Endometrial microvascular endothelial cells (primary cell): ENCODE results near the gene ZNF205. TPM values are rescaled to one million over a fixed set of nuclear protein-coding genes. Genes with fewer than 3 reads are reported as not detected.

ENCODE experiments used
- in situ Hi-C: cut with HindIII; loops from 2 replicates; pipeline ENCODE4 v1.10.0; 2017; ENCODE audit warnings: low sequenced_read_pairs, low pct_unique_long_range_greater_than_20kb; ENCODE audit errors: inconsistent ontology term
- total RNA-seq: library from RNA; depleted of rRNA; stranded (reverse); fragments of >200 nt; gene quantifications from one replicate; pipeline ENCODE4 v1.2.3, GENCODE V29; 2015; ENCODE audit errors: inconsistent ontology term

Gene ZNF205
- total RNA-seq, 1 donor from 2014 or later, result 16.2 TPM

GRCh38 chr16:3098459-3099394 is 13.7 kb upstream of the ZNF205 start, which contains the start of gene ZSCAN10:
Gene ZSCAN10, minus strand, starts transcription at chr16:3099294. Its CDS starts 6,357 bp downstream, at chr16:3092937.
- in situ Hi-C loops, result no loop called here

- in situ Hi-C loops, result no loop called here
Observed at GRCh38 chr16:3099395-3099731, 13.0 kb upstream of the ZNF205 start.

DNA sequence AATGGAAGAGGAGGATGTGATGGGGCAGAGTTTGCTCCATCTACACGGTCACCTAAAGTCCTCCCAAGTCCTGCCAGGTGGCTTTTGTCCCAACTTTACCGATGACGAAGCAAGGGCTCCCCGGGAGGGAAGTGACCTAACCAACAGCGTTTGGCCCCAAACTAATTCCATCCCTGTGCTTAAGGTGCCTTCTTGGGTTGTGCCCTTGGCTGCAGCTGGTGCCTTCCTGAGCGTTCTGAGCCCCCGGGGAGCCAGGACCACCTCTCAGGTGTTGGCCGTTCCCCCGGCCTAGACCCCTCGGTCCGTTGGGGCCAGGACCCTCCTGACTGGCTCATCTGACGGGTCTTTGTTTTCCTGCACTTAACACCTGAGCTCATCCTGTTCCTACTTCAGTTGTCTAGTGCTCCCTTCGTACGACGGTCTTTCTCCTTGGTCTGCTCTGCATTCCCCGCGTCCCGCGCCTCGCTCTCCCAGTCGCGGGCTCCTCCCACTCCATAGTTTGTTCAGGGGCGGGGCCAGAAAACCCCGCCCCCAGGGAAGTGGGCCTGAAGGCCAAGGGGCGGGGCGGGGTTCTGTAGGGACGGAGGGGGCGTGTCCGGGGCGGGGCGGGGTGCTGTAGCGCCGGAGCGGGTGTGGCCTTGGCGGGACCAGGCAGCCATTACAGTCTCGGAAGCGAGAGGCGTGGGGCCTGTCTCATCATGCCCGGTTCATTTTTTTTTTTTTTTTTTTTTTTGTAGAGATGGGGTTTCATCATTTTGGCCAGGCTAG is 12.5 kb upstream of the ZNF205 start:
- in situ Hi-C loops, result no loop called here

GRCh38 chr16:3101018-3101840 is 11.2 kb upstream of the ZNF205 start:
- in situ Hi-C loops, result no loop called here

GRCh38 chr16:3101841-3102470 is 10.4 kb upstream of the ZNF205 start:
- in situ Hi-C loops, result no loop called here

- in situ Hi-C loops, result no loop called here
Observed at GRCh38 chr16:3106205-3106928, 6.0 kb upstream of the ZNF205 start.

- in situ Hi-C loops, result no loop called here
Observed at GRCh38 chr16:3112881-3113574, 642 bp downstream of the ZNF205 start.

DNA sequence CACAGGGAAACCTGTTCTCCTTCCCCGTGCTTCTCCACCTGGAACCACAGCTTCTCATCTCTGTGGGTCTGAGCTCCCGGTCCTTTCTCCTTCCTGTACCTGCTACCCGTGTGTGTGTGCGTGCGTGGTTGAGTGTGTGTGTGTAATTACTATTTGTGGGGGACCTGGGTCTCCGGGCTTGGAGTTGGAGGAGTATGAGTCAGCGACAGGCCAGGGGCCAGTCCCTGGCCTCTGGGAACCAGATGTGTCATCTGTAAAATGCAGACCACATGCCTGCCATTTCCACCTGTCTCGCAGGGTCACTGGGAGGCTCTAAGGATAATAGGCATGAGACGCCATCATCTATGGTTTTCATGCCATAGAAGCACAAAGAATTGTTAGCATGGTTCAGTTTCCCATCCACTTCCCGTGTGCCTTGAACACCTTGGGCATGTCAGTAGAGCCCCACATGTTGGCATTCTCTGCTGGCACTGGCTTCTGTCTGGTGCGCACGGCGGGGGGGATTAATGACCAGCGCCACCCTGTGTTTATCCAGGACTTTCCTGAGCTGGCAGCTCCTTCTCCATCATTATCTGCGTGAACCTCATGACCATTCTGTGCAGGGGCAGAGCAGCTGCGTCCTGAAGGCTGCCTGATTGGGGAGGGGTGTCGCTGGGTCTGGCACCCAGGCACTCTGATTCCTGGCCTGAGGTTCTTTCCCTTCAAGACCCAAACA is 1.5 kb downstream of the ZNF205 start:
- in situ Hi-C loops, result no loop called here

DNA sequence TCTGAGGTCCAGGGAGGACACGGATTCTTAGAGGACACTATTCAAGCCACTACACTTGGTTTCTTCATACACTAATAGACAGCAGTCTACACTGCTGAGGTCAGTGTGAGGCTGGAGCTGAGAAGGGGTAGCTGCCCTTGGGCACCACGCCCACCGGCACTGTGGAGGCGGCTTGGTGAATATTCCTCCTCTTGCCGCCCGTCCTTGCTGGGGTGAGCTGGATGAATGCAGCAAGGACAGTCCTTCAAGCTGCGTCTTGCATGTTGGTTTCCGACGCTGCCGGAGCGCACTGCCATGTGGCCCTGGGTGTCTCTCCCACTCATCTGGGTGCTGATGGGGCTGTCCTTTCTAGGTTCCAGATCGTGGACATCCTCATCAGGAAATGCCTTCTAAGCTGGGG is 2.6 kb downstream of the ZNF205 start:
- in situ Hi-C loops, result no loop called here

DNA sequence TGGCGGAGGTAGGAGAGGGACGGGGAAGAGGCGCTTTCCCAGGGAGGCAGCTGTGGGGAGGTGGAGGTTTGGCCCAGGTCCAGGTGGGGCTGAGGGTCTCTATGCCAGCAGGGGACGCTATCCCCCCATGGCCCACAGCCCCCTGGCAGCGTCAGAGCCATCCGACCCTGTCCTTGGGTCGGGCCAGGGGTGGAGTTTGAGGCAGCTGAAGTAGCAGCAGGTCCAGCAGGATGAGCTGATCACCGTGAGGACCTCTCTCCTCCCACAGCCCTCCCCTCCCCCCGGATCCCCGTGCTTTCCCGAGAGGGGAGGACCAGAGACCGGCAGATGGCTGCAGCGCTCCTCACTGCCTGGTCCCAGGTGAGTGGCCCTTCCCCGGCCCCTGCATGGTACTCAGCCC is 3.2 kb downstream of the ZNF205 start:
- in situ Hi-C loops, result no loop called here

- in situ Hi-C loops, result no loop called here
Observed at GRCh38 chr16:3118204-3118790, 5.9 kb downstream of the ZNF205 start.

DNA sequence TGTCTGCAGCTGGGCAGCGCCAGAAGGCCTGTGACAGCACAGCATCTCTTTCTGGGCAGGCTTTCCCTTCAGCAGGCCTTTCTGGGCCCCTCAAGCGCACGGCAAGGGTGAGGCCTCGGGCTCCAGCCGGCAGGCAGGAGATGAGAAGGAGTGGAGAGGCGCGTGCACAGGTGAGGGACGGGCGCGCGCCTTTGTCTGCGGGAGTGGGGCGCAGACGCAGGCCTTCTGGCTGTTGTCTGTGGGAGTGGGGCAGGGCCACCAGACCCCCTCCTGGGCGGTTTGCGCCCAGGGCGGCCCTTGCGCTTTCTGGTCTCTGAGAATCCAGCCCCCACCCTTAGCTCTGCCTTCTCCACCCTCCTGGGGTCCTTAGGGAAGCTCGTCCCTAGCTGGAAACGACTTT is 6.5 kb downstream of the ZNF205 start:
- in situ Hi-C loops, result no loop called here

DNA sequence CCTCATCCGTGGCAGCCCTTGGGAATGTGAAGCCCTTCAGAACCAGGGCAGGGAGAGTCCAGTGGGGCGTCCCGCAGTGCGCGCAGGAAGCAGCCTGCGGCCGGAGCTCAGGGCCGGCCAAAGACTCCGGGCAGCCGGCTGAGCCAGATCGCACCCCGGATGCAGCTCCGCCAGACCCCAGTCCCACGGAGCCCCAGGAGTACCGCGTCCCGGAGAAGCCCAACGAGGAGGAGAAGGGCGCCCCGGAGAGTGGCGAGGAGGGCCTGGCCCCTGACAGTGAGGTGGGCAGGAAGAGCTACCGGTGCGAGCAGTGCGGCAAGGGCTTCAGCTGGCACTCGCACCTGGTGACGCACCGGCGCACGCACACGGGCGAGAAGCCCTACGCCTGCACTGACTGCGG is 6.9 kb downstream of the ZNF205 start:
- in situ Hi-C loops, result no loop called here

DNA sequence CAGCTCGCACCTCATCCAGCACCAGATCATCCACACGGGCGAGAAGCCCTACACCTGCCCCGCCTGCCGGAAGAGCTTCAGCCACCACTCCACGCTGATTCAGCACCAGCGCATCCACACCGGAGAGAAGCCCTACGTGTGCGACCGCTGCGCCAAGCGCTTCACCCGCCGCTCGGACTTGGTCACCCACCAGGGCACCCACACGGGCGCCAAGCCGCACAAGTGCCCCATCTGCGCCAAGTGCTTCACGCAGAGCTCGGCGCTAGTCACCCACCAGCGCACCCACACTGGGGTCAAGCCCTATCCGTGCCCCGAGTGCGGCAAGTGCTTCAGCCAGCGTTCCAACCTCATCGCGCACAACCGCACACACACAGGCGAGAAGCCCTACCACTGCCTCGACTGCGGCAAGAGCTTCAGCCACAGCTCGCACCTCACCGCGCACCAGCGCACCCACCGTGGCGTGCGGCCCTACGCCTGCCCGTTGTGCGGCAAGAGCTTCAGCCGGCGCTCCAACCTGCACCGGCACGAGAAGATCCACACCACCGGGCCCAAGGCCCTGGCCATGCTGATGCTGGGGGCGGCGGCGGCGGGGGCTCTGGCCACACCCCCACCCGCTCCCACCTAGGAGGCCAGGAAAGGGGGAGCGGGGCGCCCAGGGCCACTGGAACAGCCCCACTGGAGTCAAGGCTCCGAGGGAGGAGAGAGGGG is 7.5 kb downstream of the ZNF205 start:
- in situ Hi-C loops, result no loop called here

GRCh38 chr16:3120435-3120834 is 8.0 kb downstream of the ZNF205 start:
- in situ Hi-C loops, result no loop called here

DNA sequence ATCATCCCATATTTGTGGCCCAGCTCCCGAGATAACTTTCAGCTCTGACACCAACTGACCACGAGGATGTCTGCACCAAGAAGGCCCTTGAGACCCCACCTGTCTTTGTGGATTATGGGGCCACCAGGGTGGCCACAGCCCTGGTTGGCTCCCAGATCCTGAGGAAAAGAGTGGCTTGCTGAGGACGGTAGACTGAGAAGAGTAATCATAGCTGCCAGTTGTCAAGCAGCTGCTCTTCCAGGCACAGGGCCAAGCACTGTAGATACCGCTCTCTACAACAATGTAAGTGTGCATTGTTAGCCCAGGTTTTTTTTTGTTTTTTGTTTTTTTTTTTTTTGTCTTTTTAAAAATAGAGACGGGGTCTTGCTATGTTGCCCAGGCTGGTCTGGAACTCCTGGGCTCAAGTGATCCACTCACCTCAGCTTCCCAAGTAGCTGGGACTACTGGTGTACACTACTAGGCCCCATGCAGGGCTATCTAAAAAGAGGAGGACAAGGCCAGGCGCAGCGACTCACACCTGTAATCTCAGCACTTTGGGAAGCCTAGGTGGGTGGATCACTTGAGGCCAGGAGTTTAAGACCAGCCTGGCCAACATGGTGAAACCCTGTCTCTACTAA is 9.6 kb downstream of the ZNF205 start:
- in situ Hi-C loops, result no loop called here
